Measurements from ENCODE around the gene KRT35. TPM values are rescaled to one million over a fixed set of nuclear protein-coding genes. Genes with fewer than 3 reads are reported as not detected.

The KRT35 gene
- total and polyA plus RNA-seq, 10 of the 15 experiments (the other 5 are each of a cell fraction or from before 2014, with no cell fraction given), result not detected

GRCh38 chr17:41455236-41455635 lies 25.7 kb downstream of the KRT35 start:
- WGBS (ENCODE audit: insufficient coverage, insufficient replicate concordance, low lambda C conversion rate, missing lambda C conversion rate), result 46% methylated on average over 1 of the region's 1 CpG
- Histone ChIP-seq H3K4me1 (ENCODE audit: control insufficient read depth, insufficient read depth, low read length) (no peaks in the 10 kb centered on the region), H4K20me1 (ENCODE audit: control insufficient read depth, insufficient read depth) (no peaks in the 10 kb centered on the region; the same call in 1 of the 2 replicates), H3K36me3 (ENCODE audit: control insufficient read depth in 2 of 2, insufficient read depth in 2 of 2, low read length in 1 of 2) (no peaks in the 10 kb centered on the region), H3K27me3 (replicated peaks in 1 of 2; ENCODE audit: control insufficient read depth in 2 of 2, insufficient read depth in 2 of 2, low read length in 1 of 2) (no peaks in the 10 kb centered on the region; a peak in 1 of 4 replicates), H3K79me2 (ENCODE audit: control insufficient read depth, insufficient read depth, low read length) (no peaks in the 10 kb centered on the region), H3K4me3 (no peak overlapping the region), H2AFZ (ENCODE audit: control insufficient read depth, low read depth, low read length) (no peak overlapping the region), H3K27ac (ENCODE audit: control insufficient read depth, insufficient read depth) (no peak overlapping the region), H3K9ac (ENCODE audit: control insufficient read depth, insufficient read depth, low read length) (no peak overlapping the region), H3K9me3 (replicated peaks; ENCODE audit: control insufficient read depth, insufficient read depth, low read length) (no peaks in the 10 kb centered on the region), H3K4me2 (ENCODE audit: control insufficient read depth, insufficient read depth) (no peak overlapping the region)
- BruUV-seq (replicated peaks), result no TSS peak
- RAD21 ChIA-PET (ENCODE audit: unreplicated experiment), result no interaction called here
- ATAC-seq (no peak), DNase-seq (ENCODE audit: low read depth, low spot score) (no peak), FAIRE-seq (no peak)
- POLR2A ChIA-PET, result no interaction called here
- SMC1A ChIA-PET (ENCODE audit: uncharacterized antibody, unreplicated experiment), result no interaction called here
- in situ Hi-C loops (cut with MboI) (no loop called here), intact Hi-C loops (cut with micrococcal nuclease; ENCODE audit: unreplicated experiment) (no loop called here)
- TF ChIP-seq ZNF24 (IDR thresholded peaks at IDR 0.05) (no peak), RELA (IDR thresholded peaks at IDR 0.05; ENCODE audit: borderline replicate concordance, partially characterized antibody) (no peak), CBX5 (IDR thresholded peaks at IDR 0.05; ENCODE audit: low read depth) (no peak), MTA3 (IDR thresholded peaks at IDR 0.05; ENCODE audit: borderline replicate concordance, low read length) (no peak), TARDBP (IDR thresholded peaks at IDR 0.05; ENCODE audit: borderline replicate concordance) (no peak), TCF3 (IDR thresholded peaks at IDR 0.05; ENCODE audit: borderline replicate concordance, insufficient read depth, low read depth, low read length) (no peak), SMC3 (IDR thresholded peaks at IDR 0.05; ENCODE audit: borderline replicate concordance, low read length) (no peak), USF2 (IDR thresholded peaks at IDR 0.05; ENCODE audit: borderline replicate concordance, low read depth, low read length) (no peak), CEBPB (IDR thresholded peaks at IDR 0.05; ENCODE audit: borderline replicate concordance in 1 of 2, low read depth in 2 of 2, low read length in 2 of 2) (no peak), KLF5 (IDR thresholded peaks at IDR 0.05; ENCODE audit: partially characterized antibody) (no peak), ZBTB40 (IDR thresholded peaks at IDR 0.05; ENCODE audit: borderline replicate concordance) (no peak)
- TF ChIP-seq, protein P1, sequence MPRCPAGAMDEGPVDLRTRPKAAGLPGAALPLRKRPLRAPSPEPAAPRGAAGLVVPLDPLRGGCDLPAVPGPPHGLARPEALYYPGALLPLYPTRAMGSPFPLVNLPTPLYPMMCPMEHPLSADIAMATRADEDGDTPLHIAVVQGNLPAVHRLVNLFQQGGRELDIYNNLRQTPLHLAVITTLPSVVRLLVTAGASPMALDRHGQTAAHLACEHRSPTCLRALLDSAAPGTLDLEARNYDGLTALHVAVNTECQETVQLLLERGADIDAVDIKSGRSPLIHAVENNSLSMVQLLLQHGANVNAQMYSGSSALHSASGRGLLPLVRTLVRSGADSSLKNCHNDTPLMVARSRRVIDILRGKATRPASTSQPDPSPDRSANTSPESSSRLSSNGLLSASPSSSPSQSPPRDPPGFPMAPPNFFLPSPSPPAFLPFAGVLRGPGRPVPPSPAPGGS (IDR thresholded peaks at IDR 0.05; ENCODE audit: borderline replicate concordance, insufficient read depth, low read depth, low read length, poor library complexity, severe bottlenecking), result no peak
- CTCF ChIA-PET, result no interaction called here

Measured in GM12878 (cell line).